T-helper 2 cell (primary cell): ENCODE measurements around the gene EXOC3L1.

Experiments used
- DNase-seq, 5 experiments: peaks; one replicate each; pipeline versions ENCODE4 v3.0.0 to v3.0.0-alpha.2; 2012 to 2022

The EXOC3L1 gene

DNA sequence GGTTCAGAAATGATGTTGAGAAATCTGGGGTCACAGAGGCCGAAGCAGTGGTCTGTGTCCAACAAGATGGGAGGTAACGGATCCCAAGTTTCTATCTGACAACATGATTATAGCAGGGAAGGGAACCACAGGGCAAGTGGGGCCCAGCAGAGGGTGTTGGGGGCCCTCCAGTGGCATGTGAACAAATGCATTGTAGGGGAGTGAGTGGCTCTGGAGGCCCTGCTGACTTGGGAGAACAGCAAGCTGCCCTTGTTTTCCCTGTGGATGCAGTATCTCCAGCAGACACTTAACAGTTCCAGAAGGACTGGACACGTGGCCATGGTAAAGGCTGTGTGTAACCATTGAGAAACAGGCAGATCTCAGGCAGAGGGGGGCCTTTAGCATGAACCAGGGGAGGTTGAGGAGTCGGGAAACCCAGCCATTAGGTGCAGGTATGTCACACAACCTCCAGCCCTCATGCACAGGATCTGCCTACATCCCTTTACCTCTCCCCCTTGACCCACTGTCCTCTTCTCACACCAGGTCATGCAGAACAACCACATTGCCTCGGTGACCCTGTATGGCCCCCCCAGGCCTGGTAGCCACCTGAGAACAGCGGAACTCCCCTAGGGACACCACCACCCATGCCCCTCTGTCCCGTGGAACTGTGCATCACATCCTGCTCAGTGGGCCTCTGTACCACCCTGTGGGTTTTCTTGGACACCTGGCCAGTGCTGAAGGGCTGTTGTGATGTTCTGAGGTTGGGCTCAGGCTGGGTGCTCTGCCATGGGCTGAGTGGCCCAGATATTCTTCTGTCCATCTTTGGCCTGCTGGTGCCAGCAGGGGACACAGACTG lies 43.2 kb downstream of the EXOC3L1 start:
- no peak for DNase-seq

DNA sequence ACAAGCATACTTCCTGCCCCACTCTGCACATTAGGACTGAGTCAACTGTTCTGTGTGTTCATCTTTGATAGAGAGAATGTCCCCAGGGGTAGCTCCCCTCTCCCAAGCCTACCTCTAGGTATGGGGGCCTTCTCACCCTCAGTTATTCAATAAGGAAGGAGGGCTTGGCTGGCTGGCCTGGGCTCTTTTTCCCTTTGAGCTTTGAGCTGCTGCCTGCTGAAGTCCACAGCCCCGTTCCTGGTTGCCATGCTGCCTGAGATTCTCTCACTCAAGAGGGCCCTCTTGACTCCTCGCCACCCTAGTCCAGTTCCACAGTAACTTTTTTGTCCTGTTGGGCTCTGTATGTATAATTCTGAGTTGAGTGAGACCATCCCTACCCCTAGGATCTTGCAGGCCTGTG lies 44.2 kb downstream of the EXOC3L1 start:
- DNase-seq, result no peak

DNA sequence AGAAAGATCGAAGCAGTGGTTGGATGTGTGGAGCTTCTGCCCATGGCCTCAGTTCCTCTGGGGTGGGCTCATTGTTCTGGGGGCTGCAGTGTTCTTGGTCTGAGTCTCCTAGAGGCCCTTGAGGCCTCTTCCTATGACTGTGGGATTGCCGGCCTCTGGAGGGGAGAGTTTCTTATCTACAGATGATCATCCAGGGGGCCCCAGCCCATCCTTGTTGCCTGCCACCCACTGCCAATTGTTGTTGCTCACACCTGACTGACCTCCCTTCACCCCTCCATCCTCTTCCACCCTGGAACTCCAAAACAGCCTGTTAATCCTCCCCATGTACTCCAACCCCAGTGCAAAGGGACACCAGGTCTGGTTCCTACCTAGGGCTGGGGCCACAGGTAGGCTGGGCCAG lies 45.0 kb downstream of the EXOC3L1 start:
- DNase-seq, result no peak

DNA sequence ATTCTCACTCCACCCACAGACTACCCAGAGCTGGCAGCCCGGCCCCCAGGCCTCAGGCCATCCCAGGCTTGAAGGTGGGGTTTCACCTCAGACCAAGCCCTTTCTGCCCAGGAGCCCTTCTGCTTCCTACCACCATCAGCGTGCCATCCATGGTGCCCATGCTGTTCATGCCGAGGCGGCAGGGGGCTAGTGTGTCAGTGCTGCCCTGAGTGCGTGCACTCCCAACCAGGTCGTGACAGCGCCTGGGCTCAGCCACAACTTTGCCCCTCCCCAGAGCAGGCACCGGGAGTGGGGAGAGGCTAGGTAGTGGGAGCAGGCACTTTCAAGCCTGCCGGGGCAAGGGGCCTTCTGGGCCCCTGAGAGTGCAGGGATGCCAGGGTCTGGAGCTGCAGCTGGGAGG lies 47.6 kb downstream of the EXOC3L1 start:
- DNase-seq, result no peak

DNA sequence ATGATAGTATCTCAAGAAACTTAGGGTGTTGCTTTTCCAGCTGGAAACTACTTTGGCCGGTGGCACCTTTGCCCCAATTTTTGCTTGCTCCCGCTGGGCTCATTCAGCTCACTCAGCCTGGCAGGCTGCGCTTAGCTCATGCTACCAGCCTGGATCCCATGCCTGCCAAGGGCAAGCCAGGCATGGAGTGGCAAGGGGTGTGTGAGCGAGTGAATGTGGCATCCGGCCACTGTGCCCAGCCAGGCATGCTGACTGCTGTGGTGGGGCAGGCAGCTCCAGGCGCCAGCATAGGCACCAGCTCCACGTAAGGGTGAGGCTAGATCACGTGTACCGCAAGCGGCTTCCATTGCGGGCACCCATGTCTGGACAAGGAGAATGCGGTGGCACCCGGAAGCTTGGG lies 48.5 kb downstream of the EXOC3L1 start:
- DNase-seq, result no peak

DNA sequence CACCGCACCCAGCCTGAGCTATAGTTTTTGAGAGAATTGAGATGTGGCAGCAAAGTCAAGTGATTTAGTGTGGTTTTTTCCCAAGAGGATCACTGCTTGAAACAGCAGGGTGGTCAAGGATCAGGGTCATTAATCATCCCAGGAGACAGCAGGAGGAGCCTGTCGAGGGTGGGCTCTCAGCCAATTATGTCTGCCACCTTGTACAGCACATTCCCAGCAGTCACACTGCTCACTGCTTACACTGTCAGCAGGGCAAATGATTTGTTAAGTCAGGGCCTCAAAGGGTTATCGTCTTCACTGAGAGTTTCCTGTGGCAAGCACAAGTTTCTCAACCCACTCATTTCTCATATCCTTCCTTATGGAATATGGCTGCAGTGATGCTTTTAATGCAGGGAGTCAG lies 52.3 kb downstream of the EXOC3L1 start:
- DNase-seq, result no peak
